ENCODE measurements around the gene GPM6B.
"Not testable (repeated sequence)": the region's sequence is repeated elsewhere in the genome, so short reads cannot be mapped to it uniquely, and the experiment has no call there.

Gene GPM6B

DNA sequence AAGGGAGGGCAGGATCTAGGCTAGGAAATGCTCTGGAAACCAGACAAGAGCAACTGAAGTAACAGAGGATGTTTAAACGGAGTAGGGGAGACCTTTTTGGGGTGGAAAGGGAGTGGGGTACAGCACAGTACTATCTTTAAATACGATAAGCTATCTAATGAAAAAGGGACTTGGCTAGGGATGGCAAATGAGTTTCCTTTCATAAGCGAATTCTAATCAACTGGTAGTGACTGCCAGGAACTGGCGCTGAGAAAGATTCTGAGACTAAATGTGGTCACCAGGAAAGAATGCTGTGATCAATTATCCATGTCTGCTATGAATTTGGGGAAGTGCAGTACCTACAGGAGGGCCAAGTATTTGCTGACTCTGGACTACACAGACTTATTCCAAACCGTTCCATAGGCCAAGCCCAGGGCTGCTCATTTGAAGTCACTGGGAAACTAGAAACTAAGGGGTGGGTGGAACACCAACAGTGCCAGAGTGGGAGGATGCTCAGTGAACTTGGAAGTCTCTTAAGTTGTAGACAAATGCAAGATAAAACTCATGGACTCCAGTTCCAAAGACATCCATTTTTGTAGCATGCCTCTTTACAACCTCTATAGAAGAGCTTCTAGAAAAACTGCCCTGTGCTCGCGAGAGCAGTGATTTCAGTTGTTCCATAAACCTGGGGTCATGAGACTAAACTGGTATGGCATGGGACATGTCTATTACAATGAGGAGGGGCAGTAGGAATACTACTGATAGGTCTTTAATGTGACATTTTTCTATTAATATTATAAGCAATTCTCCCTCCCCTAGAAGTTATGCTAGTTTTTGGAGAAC lies 84.4 kb downstream of the GPM6B start:
- POLR2A ChIA-PET (ENCODE audit: low non-redundant PET): interaction anchor here (0.5 kb wide), 1 partner anchor 9 kb away, joined by 7 read pairs; no protein-coding TSS in a partner anchor
- H3K27ac ChIP-seq: no peak overlapping the region
- no peak for DNase-seq (ENCODE audit: low spot score)
- TF ChIP-seq, protein P1, sequence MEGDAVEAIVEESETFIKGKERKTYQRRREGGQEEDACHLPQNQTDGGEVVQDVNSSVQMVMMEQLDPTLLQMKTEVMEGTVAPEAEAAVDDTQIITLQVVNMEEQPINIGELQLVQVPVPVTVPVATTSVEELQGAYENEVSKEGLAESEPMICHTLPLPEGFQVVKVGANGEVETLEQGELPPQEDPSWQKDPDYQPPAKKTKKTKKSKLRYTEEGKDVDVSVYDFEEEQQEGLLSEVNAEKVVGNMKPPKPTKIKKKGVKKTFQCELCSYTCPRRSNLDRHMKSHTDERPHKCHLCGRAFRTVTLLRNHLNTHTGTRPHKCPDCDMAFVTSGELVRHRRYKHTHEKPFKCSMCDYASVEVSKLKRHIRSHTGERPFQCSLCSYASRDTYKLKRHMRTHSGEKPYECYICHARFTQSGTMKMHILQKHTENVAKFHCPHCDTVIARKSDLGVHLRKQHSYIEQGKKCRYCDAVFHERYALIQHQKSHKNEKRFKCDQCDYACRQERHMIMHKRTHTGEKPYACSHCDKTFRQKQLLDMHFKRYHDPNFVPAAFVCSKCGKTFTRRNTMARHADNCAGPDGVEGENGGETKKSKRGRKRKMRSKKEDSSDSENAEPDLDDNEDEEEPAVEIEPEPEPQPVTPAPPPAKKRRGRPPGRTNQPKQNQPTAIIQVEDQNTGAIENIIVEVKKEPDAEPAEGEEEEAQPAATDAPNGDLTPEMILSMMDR (conservative IDR thresholded peaks at IDR 0.05; ENCODE audit: low read depth): no peak
- CTCF ChIA-PET: no interaction called here

DNA sequence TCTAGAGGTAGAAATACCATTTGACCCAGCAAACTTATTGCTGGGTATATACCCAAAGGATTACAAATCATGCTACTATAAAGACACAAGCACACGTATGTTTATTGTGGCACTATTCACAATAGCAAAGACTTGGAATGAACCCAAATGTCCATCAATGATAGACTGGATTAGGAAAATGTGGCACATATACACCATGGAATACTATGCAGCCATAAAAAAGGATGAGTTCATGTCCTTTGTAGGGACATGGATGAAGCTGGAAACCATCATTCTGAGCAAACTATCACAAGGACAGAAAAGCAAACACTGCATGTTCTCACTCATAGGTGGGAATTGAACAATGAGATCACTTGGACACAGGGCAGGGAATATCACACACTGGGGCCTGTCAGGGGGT lies 86.4 kb downstream of the GPM6B start:
- POLR2A ChIA-PET (ENCODE audit: low non-redundant PET); H3K27ac ChIP-seq; CTCF ChIA-PET; DNase-seq (ENCODE audit: low spot score): not testable (repeated sequence)

GRCh38 chrX:13726583-13726982 lies 90.3 kb downstream of the GPM6B start:
- H3K27ac ChIP-seq; CTCF ChIA-PET; DNase-seq (ENCODE audit: low spot score); POLR2A ChIA-PET (ENCODE audit: low non-redundant PET): not testable (repeated sequence)

DNA sequence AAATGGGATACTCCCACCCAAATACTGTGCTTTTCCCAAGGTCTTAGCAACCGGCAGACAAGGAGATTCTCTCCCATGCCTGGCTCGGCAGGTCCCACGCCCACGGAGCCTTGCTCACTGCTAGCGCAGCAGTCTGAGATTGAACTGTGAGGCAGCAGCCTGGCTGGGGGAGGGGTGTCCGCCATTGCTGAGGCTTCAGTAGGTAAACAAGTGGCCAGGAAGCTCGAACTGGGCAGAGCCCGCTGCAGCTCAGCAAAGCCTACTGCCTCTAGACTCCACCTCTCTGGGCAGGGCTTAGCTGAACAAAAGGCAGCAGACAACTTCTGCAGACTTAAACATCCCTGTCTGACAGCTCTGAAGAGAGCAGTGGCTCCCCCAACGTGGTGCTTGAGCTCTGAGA lies 92.0 kb downstream of the GPM6B start:
- H3K27ac ChIP-seq; CTCF ChIA-PET; DNase-seq (ENCODE audit: low spot score); POLR2A ChIA-PET (ENCODE audit: low non-redundant PET): not testable (repeated sequence)

- DNase-seq (ENCODE audit: low spot score): no peak
- ChIA-PET POLR2A (ENCODE audit: low non-redundant PET) (no interaction called here), CTCF (interaction anchor here (1.0 kb wide), 1 partner anchor 26 kb away, joined by 3 read pairs; no protein-coding TSS in a partner anchor)
- H3K27ac ChIP-seq: no peak overlapping the region
- TF ChIP-seq, protein P1 (conservative IDR thresholded peaks at IDR 0.05; ENCODE audit: low read depth): no peak
These were observed 94.9 kb downstream of the GPM6B start for GRCh38 chrX:13721819-13722519.

DNA sequence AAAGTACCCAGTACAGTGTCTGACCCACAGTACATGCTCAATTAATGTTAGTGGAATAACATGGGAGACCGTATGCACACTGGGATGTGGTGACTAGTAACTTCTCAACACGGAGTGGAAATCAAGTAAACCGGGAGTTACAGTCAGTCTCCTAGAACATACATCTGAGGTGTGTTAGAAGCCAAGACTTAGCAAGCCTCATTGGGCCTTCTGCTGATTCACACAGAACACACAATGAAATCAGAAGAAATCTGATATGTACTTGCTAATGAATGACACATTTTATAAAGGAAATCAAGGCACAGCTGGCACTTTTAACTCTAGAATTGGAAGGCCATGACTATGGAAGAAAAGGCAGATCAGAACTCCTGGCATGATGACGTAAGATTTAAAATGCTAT lies 95.5 kb downstream of the GPM6B start:
- CTCF ChIA-PET: interaction anchor here (1.0 kb wide), 1 partner anchor 27 kb away, joined by 3 read pairs; no protein-coding TSS in a partner anchor
- no peak overlapping the region for H3K27ac ChIP-seq
- DNase-seq (ENCODE audit: low spot score): no peak

More for the DNA sequence above, 95.5 kb downstream of the GPM6B start:
- POLR2A ChIA-PET (ENCODE audit: low non-redundant PET): no interaction called here
- TF ChIP-seq, protein P1 (conservative IDR thresholded peaks at IDR 0.05; ENCODE audit: low read depth): no peak
